Gastrocnemius medialis (tissue), 4 donors: ENCODE measurements around the gene CHP2.

ENCODE experiments used
- POLR2A ChIP-seq, 2 donors: fragments of 450-650 bp; IDR thresholded peaks; one replicate each; pipeline ENCODE4 v1.6.1; 2017; ENCODE audit warnings: antibody characterized with exemption in 2 of 2, mild to moderate bottlenecking in 2 of 2, moderate library complexity in 2 of 2
- TF ChIP-seq, protein P1 (sequence below), 5 experiments: fragments of 450-650 bp in 3 of 5; fragments of 200-600 bp in 2 of 5; sonication (generic) in 2 of 5; IDR thresholded peaks in 4 of 5; conservative IDR thresholded peaks in 1 of 5; 1 replicate in 4 of 5; 2 replicates in 1 of 5; pipeline ENCODE4 v1.5.1; 2016 to 2019; ENCODE audit warnings: antibody characterized with exemption in 5 of 5, mild to moderate bottlenecking in 3 of 5, moderate library complexity in 3 of 5

DNA sequence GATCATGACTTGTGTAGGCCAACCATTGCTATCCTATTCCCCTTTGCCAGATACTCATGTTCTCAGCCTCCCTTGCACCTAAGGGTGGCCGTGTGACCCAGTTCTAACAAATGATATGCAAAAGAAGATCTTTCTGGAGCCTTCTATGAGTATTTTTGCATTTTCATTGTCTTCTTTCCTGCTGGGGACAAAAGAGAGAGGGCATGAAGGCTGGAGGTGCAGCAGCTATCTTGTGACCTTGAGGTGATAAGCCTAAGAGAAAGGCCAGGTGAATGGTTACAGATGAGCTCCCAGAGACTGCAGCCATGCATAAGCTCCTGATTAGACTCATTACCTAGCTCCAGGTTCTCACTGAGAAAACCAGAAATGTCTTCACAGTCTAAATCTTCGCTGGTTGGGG lies 42.1 kb downstream of the CHP2 start:
- no peak for TF ChIP-seq POLR2A (IDR thresholded peaks at IDR 0.05)
- TF ChIP-seq, protein P1, sequence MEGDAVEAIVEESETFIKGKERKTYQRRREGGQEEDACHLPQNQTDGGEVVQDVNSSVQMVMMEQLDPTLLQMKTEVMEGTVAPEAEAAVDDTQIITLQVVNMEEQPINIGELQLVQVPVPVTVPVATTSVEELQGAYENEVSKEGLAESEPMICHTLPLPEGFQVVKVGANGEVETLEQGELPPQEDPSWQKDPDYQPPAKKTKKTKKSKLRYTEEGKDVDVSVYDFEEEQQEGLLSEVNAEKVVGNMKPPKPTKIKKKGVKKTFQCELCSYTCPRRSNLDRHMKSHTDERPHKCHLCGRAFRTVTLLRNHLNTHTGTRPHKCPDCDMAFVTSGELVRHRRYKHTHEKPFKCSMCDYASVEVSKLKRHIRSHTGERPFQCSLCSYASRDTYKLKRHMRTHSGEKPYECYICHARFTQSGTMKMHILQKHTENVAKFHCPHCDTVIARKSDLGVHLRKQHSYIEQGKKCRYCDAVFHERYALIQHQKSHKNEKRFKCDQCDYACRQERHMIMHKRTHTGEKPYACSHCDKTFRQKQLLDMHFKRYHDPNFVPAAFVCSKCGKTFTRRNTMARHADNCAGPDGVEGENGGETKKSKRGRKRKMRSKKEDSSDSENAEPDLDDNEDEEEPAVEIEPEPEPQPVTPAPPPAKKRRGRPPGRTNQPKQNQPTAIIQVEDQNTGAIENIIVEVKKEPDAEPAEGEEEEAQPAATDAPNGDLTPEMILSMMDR (IDR thresholded peaks at IDR 0.05 in 4 of 5, conservative IDR thresholded peaks at IDR 0.05 in 1 of 5): no peak
